ENCODE results near the gene UBE2QL1.
"Not testable (repeated sequence)": the region's sequence is repeated elsewhere in the genome, so short reads cannot be mapped to it uniquely, and the experiment has no call there.

Gene UBE2QL1

GRCh38 chr5:6495433-6496206, 47.0 kb downstream of the UBE2QL1 start:
- DNase-seq = no peak

DNA sequence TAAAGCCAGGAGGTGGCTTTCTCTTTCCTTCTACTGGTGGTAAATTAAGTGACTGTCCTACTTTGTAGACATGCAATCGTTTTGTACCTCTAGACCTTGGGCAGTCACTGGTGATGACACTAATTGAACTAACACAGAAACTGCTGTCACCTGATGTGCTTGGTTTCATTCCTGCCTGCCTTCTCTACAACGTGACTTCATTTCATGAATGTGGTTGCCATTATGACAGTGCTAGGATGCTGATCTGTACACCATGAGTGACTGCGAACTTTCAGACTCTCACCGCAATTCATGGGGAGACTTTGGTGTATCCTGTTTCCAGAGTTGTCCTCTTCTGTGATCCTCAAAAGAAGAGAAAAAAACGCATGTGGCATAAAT, 47.5 kb downstream of the UBE2QL1 start:
- no peak for DNase-seq

GRCh38 chr5:6496636-6497035, 48.0 kb downstream of the UBE2QL1 start:
- DNase-seq = no peak

GRCh38 chr5:6497262-6497661, 48.6 kb downstream of the UBE2QL1 start:
- no peak for DNase-seq

- no peak for DNase-seq
These were observed 50.3 kb downstream of the UBE2QL1 start for GRCh38 chr5:6498968-6499367.

GRCh38 chr5:6501701-6502100, 53.0 kb downstream of the UBE2QL1 start:
- no peak for DNase-seq

GRCh38 chr5:6502421-6502820, 53.8 kb downstream of the UBE2QL1 start:
- no peak for DNase-seq

DNA sequence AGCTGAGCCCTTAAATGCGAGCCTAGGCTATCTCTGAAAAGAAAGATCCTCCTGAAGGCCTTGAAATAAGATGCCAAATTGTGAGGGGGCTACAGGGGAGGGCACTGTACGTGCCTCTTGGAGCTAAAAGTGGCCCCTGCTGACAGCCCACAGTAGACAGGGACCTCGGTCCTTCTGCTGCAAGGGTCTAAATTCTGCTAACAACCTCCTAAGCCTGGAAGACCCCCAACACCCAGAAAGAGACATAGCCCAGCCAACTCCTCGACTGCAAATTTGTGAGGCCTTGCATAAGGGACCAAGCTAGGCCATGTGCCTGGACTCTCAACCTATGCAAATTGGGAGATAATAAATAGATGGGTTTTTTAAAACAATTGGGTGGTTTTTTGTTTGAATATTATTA, 54.7 kb downstream of the UBE2QL1 start:
- DNase-seq = no peak

- no peak for DNase-seq
These were observed 56.2 kb downstream of the UBE2QL1 start for GRCh38 chr5:6504677-6505415.

GRCh38 chr5:6505416-6505755, 56.7 kb downstream of the UBE2QL1 start:
- no peak for DNase-seq

GRCh38 chr5:6505783-6506557, 57.3 kb downstream of the UBE2QL1 start:
- no peak for DNase-seq

DNA sequence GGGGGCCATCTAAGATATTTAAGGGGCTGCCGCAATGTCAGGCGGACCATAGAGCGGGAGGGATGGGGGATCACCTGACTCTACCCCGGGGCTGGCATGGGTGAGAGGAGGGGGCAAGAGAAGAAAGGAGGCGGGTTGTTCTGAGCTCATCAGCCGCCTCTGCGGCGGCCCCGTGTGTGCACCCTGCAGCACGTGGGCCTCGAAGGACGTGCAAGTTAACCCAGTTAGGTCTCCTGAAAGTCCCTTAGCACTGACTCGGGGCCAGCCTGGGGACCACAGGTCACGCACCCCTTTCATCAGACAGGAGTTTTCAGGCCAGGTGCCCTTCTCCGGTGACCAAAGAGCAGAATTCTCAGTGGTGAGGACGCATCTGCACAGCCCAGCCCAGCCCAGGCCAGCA, 58.0 kb downstream of the UBE2QL1 start:
- DNase-seq = no peak

GRCh38 chr5:6508931-6509330, 60.3 kb downstream of the UBE2QL1 start:
- no peak for DNase-seq

- DNase-seq = no peak
These were observed 61.5 kb downstream of the UBE2QL1 start for GRCh38 chr5:6510132-6510531.

GRCh38 chr5:6510973-6511372, 62.3 kb downstream of the UBE2QL1 start:
- DNase-seq = no peak

GRCh38 chr5:6515812-6516211, 67.2 kb downstream of the UBE2QL1 start:
- not testable (repeated sequence) for DNase-seq

- no peak for DNase-seq
These were observed 68.2 kb downstream of the UBE2QL1 start for GRCh38 chr5:6516823-6517222.

DNA sequence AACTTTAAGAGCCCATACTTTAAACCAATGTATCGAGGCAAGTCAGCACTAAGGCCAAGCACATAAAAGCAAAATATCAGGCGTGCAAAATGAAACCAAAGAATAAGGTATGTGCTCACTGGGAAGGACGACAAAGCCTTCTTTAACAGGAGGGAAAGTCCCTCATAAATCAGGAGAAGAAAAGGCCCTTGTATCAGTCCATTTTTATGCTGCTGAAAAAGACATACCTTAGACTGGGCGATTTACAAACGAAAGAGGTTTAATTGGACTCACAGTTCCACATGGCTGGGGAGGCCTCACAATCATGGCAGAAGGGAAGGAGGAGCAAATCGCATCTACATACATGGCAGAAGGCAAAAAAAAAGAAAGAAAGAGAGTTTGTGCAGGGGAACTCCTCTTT, 68.9 kb downstream of the UBE2QL1 start:
- DNase-seq = no peak

GRCh38 chr5:6518298-6519057, 69.8 kb downstream of the UBE2QL1 start:
- DNase-seq = no peak

DNA sequence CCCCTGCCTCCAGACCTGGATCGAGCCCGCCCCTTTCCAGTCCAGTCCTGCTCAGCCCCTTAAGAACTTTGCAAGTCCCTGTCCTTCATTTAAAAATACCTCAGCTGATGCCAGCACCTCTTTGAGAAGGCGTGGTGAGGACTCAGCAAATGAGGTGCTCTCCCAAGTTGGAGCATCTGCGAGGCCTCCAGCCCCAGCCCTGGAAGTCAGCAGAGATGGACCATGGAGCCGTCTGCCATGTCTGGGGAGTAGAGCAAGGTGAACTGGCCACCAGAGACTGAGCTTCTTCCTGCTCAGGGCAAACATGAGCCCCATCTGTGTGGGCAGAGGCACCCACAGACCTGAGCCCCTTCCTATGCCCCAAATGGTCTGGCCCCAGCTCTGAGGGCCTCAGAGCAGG, 71.5 kb downstream of the UBE2QL1 start:
- DNase-seq = no peak

- DNase-seq = no peak
These were observed 73.7 kb downstream of the UBE2QL1 start for GRCh38 chr5:6522331-6522730.

DNA sequence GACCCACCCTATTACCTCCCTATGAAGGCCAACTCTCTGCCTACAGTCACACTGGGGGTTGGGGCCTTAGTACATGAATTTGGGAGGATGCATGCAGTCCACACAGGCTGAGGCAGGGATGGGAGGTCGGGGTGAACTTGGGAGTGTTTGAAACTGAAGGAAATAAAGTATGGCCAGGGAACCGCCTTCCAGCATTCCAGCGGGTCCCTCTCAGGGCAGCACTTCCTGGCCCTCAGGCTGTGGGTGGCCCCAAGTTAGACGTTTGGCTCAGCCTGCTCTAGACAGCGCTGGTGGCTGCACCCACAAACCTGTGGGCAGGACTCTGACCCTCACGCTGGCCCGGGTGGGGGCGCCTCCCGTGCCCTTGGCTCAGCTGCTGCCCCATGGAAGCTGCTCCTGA, 74.3 kb downstream of the UBE2QL1 start:
- DNase-seq = no peak

Data from anterior cingulate cortex (tissue), 58 donors.